ENCODE results near the gene SHISA7. TPM values are rescaled to one million over a fixed set of nuclear protein-coding genes. Genes with fewer than 3 reads are reported as not detected.
"Not testable (repeated sequence)": the region's sequence is repeated elsewhere in the genome, so short reads cannot be mapped to it uniquely, and the experiment has no call there.

Gene SHISA7
- total RNA-seq, 1 donor from 2014 or later: not detected

DNA sequence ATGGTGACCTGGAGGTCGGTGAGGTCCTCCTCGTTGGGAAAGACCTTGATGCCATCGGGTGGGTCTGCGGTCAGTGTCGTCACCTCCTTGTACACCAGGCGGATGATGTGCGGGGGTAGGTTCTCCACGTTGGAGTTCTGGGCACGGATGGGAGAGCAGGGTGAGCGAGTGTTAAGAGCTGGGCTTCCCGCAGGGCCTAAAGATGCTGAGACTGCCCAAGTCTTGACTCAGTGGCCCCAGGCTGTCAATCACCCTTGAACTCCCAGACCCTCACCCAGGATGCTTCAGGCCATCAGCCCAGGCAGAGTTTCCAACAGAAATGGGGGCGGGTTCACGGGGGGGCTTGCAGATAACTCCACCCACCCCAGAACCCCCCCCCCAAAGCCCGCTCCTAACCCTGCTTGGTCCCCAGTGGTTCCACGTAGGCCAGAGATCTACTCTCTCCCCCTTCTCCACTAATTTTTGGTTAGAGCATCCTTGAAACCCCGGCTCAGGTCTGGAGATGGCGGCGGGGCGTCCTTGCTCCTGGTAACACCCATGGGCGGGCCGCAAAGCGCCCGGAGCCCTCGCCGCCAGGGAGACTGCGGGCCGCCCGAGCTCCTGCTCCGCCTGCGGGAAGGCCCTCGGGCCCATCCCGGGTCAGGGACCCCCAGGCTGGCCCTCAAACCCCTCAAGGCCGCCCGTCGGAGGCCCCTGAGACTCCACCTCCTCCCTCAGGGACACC is 36.1 kb downstream of the SHISA7 start:
- H3K4me1 Mint-ChIP-seq (ENCODE audit: low read depth): peaks cover 26% of the 10 kb centered on the region
- peaks cover 43% of the 10 kb centered on the region for H3K36me3 Mint-ChIP-seq (ENCODE audit: low read depth)
- H3K9me3 Mint-ChIP-seq: peaks cover 13% of the 10 kb centered on the region
- H3K27ac Mint-ChIP-seq: peak overlapping the region; percentile 72
- H3K4me3 Mint-ChIP-seq: peak overlapping the region; percentile 93
- no peak for DNase-seq (ENCODE audit: low spot score)
- peaks cover 2% of the 10 kb centered on the region for H3K27me3 Mint-ChIP-seq (ENCODE audit: insufficient read depth)
- intact Hi-C loops (cut with micrococcal nuclease): loop anchor here (1.0 to 5.0 kb wide), 3 partner anchors 9 to 325 kb away; partner anchors contain the start of genes ZNF580 and ZNF581

DNA sequence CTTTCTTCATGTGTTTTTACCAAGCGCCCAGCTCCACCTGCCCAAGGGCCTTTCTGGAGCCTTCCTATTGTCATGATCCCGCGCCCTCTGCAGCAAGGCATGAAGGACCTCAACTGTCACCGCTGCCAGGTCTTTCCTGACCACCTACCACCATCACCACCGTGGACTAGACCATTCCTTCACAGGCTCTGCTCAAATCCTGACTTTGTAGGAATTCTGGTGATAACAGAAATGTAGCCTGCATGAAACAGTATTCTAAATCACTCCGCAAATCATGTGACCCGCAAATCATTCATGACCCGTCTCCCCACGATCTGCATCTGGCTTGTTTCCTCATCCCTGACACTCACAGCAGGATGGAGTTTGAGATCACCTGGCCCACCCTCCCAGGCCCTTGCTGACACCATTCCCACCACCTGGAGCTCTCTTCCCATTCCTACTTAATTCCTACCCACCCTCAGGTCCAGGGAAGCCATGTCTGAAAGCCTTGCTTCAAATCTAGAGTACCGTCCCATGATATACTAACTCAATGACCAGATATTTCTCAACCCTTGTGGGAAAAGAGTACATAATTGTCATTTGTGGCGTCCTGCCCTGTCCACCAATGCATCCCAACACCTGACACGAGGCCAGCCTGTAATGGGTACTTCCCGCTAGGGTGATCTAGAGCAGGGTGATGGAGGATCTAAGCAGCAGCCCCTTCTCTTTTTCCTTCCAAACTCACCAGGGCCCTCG is 36.8 kb downstream of the SHISA7 start:
- Mint-ChIP-seq H3K36me3 (ENCODE audit: low read depth) (peaks cover 46% of the 10 kb centered on the region), H3K9me3 (peaks cover 13% of the 10 kb centered on the region), H3K4me1 (ENCODE audit: low read depth) (peaks cover 26% of the 10 kb centered on the region), H3K4me3 (peak overlapping the region; percentile 93), H3K27ac (peak overlapping the region; percentile 72), H3K27me3 (ENCODE audit: insufficient read depth) (peaks cover 2% of the 10 kb centered on the region)
- no peak for DNase-seq (ENCODE audit: low spot score)
- intact Hi-C loops (cut with micrococcal nuclease): loop anchor here (5.0 kb wide), 2 partner anchors 236 to 324 kb away; partner anchors contain the start of genes ZNF580 and ZNF581

DNA sequence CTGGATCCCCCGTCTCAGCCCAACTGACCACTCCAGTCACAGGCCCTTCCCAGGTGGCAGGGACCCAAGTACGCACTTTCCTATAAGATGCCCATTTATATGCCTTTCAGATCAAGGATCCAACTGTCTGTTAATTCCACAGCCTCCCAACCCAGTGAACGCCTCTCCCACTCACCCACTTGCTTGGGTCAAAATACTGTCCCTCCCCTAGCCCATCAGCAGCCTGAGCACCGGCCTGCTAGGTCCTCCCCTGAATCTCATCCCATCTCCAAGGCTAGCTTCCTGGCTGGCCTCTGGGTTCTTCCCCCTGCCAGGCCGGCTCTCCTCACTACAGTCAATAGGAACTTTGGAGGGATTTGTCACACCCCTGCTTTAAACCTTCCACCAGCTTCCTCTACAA is 37.5 kb downstream of the SHISA7 start:
- intact Hi-C loops (cut with micrococcal nuclease): loop anchor here (5.0 kb wide), 2 partner anchors 237 to 323 kb away; partner anchors contain the start of genes ZNF580 and ZNF581

DNA sequence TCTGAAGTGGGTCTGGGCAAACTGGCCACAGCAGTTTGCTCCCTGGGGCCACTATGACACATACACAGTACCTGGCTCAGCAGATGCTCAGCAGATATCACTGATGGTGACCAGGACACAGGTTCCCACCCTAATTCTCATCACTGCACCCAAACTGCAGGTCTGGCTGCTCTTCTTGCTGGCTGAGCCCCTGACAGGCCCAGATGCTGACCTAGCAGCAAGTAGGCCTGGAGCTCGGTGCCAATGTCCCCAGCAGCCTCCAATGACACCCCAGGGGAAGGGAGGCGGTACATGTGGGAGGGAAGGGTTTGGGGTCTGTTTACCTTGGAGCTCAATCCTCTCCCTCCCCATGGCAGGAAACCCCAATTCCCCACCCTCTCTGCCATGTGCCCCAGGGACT is 40.6 kb downstream of the SHISA7 start:
- no peak for DNase-seq (ENCODE audit: low spot score)
- Mint-ChIP-seq H3K36me3 (ENCODE audit: low read depth) (peaks cover 52% of the 10 kb centered on the region), H3K9me3 (no peaks in the 10 kb centered on the region), H3K4me1 (ENCODE audit: low read depth) (peaks cover 31% of the 10 kb centered on the region), H3K4me3 (no peak overlapping the region), H3K27me3 (ENCODE audit: insufficient read depth) (peaks cover 2% of the 10 kb centered on the region), H3K27ac (no peak overlapping the region)
- intact Hi-C loops (cut with micrococcal nuclease): no loop called here

More for the DNA sequence above, 37.5 kb downstream of the SHISA7 start:
- Mint-ChIP-seq H3K9me3 (peaks cover 13% of the 10 kb centered on the region), H3K4me1 (ENCODE audit: low read depth) (peaks cover 26% of the 10 kb centered on the region), H3K4me3 (peak overlapping the region; percentile 93), H3K27me3 (ENCODE audit: insufficient read depth) (peaks cover 2% of the 10 kb centered on the region), H3K27ac (peak overlapping the region; percentile 72), H3K36me3 (ENCODE audit: low read depth) (peaks cover 52% of the 10 kb centered on the region)
- DNase-seq (ENCODE audit: low spot score): no peak

DNA sequence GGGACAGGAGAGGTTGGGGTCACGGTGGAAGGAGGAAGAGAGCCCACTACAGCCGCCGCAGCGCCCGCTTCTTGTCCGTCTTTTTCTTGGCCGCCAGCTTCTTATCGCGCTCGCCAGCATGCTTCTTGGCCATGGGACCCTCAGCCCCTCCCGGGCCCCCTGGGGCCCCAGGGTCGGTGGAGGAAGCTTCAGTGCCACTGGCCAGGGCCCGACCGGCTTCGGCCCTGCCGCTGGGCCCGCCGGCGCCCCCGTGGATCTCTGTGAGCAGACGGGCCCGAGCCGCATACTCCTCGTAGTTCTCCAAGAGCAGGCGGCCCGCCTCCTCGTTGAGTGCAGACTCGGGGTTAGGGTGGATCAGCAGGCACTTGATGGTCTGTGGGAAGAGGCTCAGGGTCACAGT is 41.7 kb downstream of the SHISA7 start:
- H3K27ac Mint-ChIP-seq; DNase-seq (ENCODE audit: low spot score); intact Hi-C loops (cut with micrococcal nuclease); H3K9me3 Mint-ChIP-seq; H3K27me3 Mint-ChIP-seq (ENCODE audit: insufficient read depth); H3K4me3 Mint-ChIP-seq: not testable (repeated sequence)
- Mint-ChIP-seq H3K4me1 (ENCODE audit: low read depth) (peaks cover 30% of the 10 kb centered on the region), H3K36me3 (ENCODE audit: low read depth) (peaks cover 46% of the 10 kb centered on the region)

DNA sequence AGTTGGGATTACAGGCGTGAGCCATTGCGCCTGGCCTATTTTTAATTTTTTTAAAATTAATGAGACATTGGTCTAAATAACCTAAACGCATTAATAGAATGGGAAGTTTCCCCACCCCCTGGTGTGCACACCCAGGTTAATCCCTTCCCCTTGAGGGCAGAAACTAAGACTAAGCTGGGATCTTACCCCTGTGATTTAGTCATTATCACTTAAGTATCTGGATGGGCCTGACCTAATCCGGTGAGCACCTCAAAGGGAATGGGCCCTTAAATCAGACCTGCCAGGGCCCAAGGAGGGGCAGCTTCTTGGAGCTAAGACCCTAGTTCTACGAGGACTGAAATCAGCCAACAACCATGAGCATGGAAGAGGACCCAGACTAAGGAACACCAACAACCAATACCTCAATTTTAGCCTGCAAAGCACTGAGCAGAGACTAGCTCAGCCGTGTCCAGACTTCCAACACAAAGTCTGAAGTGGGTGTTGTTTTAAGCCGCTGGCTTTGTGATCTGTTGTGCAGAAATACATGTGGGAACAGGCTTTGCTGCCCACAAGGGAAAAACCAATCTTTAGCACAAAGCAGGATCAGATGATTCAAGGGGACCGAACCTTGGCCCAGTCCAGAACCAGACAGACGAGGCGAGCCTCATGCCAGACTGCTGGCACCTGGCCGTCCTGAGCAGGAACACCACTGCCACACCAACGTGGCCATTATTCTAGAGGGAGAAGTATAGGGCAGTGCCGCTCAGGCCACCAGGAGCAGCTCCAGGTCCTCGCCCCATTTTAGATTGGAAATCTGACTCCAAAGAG is 42.6 kb downstream of the SHISA7 start:
- H3K9me3 Mint-ChIP-seq: no peaks in the 10 kb centered on the region
- no peak overlapping the region for H3K27ac Mint-ChIP-seq
- H3K36me3 Mint-ChIP-seq (ENCODE audit: low read depth): peaks cover 37% of the 10 kb centered on the region
- H3K4me3 Mint-ChIP-seq: no peak overlapping the region
- peaks cover 21% of the 10 kb centered on the region for H3K4me1 Mint-ChIP-seq (ENCODE audit: low read depth)
- intact Hi-C loops (cut with micrococcal nuclease): no loop called here
- DNase-seq (ENCODE audit: low spot score): no peak
- H3K27me3 Mint-ChIP-seq (ENCODE audit: insufficient read depth): no peaks in the 10 kb centered on the region

DNA sequence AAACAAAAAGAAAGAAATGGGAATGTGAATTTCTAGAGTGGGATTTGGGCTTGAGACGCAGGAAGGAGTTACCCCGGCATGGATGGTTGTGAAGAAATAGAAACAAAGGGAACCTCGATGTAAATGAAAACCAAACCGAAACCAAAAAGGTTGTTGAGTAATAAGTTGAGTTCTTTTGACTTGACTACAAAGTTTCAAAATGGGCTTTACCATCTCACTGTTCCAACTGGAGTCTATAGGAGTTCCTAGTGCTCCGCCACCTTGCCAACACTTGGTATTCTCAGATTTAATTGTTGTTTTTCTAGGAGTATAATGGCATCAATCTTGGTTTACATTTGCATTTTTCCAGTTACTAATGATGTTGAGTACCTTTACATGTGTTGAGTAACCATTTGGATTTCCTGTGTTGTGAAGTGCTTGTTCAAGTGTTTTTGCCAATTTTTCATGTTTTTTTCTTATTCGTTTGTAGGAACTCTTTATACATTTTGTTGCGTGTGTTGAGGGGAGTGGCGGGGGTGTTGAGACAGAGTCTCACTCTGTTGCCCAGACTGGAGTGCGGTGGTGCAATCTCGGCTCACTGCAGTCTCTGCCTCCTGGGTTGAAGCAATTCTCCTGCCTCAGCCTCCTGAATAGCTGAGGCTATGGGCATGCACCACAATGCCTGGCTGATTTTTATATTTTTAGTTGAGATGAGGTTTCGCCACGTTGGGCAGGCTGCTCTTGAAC is 44.7 kb downstream of the SHISA7 start:
- peaks cover 31% of the 10 kb centered on the region for H3K36me3 Mint-ChIP-seq (ENCODE audit: low read depth)
- no peak for DNase-seq (ENCODE audit: low spot score)
- H3K4me1 Mint-ChIP-seq (ENCODE audit: low read depth): peaks cover 19% of the 10 kb centered on the region
- no peaks in the 10 kb centered on the region for H3K9me3 Mint-ChIP-seq
- peak overlapping the region; percentile 76 for H3K27ac Mint-ChIP-seq
- intact Hi-C loops (cut with micrococcal nuclease): loop anchor here (1.0 kb wide), 1 partner anchor 9 kb away; the partner anchor contains the start of gene UBE2S
- no peaks in the 10 kb centered on the region for H3K27me3 Mint-ChIP-seq (ENCODE audit: insufficient read depth)
- no peak overlapping the region for H3K4me3 Mint-ChIP-seq

DNA sequence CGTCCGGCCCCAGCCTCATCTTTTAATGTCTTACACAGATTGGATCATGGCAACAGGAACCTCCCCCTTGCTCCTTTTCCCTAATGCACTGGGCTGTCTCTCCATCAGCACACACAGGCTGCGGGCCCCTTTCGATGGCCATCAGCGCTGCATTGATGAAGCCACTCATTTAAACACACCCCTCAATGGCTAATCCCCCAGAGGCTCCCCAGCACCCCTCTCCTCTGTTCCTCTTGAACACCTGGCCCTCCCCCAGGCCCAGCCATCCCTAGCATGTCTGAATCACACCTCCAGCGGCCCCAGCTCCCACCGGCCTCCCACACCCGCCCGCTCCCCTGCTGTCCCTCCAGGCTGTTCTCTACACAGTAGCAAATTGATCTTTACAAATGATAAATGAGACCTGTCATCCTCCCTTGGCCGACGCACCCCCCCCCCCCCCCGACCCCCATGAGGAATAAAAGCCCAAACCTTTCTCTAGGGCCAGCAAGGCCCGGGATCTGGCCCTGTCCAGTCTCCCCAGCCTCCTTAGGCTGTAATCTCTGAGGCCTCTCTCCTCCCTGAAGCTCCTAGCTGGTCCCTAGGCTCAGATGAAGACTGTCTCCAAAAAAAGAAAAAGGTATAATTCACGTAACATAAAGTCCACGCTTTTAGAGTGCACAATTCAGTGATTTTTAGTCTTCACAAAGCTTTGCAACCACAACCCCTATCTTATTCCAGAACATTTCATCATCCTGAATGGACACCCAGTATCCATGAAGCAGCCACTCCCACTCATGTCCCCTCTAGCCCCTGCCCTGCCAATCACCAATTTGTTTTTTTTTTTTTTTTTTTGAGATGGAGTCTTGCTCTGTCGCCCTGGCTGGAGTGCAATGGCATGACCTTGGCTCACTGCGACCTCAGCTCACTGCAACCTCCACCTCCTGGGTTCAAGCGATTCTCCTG is 50.0 kb downstream of the SHISA7 start:
- H3K27me3 Mint-ChIP-seq (ENCODE audit: insufficient read depth): no peaks in the 10 kb centered on the region
- H3K36me3 Mint-ChIP-seq (ENCODE audit: low read depth): peaks cover 29% of the 10 kb centered on the region
- H3K9me3 Mint-ChIP-seq: no peaks in the 10 kb centered on the region
- no peak overlapping the region for H3K27ac Mint-ChIP-seq
- no peak overlapping the region for H3K4me3 Mint-ChIP-seq
- intact Hi-C loops (cut with micrococcal nuclease): no loop called here
- H3K4me1 Mint-ChIP-seq (ENCODE audit: low read depth): peaks cover 27% of the 10 kb centered on the region
- no peak for DNase-seq (ENCODE audit: low spot score)

DNA sequence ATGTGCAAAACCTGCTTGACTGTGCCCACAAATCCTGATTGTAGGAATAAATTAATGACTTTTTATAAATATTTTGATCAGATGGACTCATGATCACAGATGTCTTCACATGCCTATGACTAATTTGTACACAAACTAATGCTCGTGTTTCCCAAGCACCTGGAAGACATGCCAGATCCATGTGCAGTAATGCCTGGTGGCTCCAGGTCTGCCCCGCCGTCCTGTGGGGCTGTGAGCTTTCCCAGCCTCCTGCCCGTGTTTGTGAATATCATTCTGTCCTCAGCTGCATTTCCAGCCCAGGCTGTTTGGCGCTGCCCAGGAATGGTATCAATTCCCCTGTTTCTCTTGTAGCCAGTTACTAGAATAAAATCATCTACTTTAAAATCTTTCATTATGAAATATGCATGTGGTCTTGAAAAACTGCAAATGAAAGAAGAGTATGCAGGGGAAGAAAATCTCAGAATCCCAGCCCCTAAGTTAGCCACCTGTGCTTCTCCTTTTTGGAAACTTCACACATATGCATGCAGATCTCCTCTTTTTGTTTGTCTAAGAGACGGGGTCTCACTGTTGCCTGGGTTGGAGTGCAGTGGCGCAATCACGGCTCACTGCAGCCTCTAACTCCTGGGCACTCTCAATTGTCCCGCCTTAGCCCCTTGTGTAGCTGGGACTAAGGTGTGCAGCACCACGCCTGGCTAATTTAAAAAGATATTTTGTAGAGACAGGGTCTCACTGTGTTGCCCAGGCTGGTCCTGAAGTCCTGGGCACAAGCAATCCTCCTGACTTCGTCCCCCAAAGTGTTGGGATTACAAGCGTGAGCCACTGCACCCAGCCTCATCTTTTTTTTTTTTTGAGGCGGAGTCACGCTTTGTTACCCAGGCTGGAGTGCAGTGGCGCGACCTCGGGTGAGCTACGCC is 51.1 kb downstream of the SHISA7 start:
- Mint-ChIP-seq H3K36me3 (ENCODE audit: low read depth) (peaks cover 38% of the 10 kb centered on the region), H3K4me3 (no peak overlapping the region), H3K27me3 (ENCODE audit: insufficient read depth) (no peaks in the 10 kb centered on the region), H3K9me3 (no peaks in the 10 kb centered on the region), H3K4me1 (ENCODE audit: low read depth) (peaks cover 29% of the 10 kb centered on the region), H3K27ac (no peak overlapping the region)
- intact Hi-C loops (cut with micrococcal nuclease): no loop called here
- DNase-seq (ENCODE audit: low spot score): no peak

DNA sequence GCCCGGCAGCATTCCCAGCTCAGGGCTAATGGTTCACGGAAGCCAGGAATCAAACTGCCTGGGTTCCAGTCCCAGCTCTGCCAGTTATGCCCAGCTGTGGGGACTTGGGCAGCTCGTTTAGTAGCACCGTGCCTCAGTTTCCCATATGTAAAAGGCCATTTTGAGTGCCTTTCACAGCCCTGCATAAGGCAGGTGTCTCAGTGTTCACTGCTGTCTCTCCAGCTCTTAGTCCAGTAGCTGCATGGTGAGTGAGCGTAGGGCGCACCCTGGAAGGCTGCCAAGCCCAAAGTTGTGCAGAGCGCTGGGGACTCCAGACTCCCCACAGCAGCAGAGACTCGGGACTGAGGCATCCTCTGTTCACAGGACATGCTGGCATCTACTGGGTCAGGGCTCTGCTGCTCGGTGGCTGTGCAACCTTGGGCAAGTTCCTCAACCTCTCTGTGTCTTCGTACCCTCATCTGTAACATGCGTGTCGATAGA is 51.9 kb downstream of the SHISA7 start:
- H3K36me3 Mint-ChIP-seq (ENCODE audit: low read depth): peaks cover 46% of the 10 kb centered on the region
- peaks cover 35% of the 10 kb centered on the region for H3K4me1 Mint-ChIP-seq (ENCODE audit: low read depth)
- no peak for DNase-seq (ENCODE audit: low spot score)
- H3K4me3 Mint-ChIP-seq: no peak overlapping the region
- H3K9me3 Mint-ChIP-seq: no peaks in the 10 kb centered on the region
- intact Hi-C loops (cut with micrococcal nuclease): no loop called here
- no peak overlapping the region for H3K27ac Mint-ChIP-seq
- no peaks in the 10 kb centered on the region for H3K27me3 Mint-ChIP-seq (ENCODE audit: insufficient read depth)

Measured in activated T-helper 1 cell treated with anti-CD3 and anti-CD28 coated beads, Interleukin-12 subunit alpha, Interleukin-12 subunit beta, Interleukin-2, Interleukin-4 antibody, amounts not matched to agents 30 ng/mL and 10 ng/mL and 1 ng/mL, durations not matched to agents 14 hours and 24 hours and 36 hours (primary cell).